Right atrium auricular region (tissue), 2 donors: Measurements from ENCODE around the gene DZIP1L. TPM values are rescaled to one million over a fixed set of nuclear protein-coding genes. Genes with fewer than 3 reads are reported as not detected.

Experiments used
- DNase-seq: peaks from one replicate; pipeline ENCODE4 v3.0.0-alpha.2; 2019; ENCODE audit warnings: low spot score
- H3K27ac ChIP-seq, 2 donors: fragments of 200-600 bp; sonication (generic); 1 replicate in 1 of 2; 2 replicates in 1 of 2; pipeline ENCODE4 v1.5.1; 2016 to 2019
- H3K27me3 ChIP-seq, 2 donors: fragments of 200-600 bp; sonication (generic); one replicate each; pipeline versions ENCODE4 v1.5.1 to v1.6.0; 2017 to 2019
- H3K36me3 ChIP-seq: fragments of 200-600 bp; sonication (generic); one replicate; pipeline ENCODE4 v1.5.1; 2016
- H3K4me1 ChIP-seq, 2 donors: fragments of 200-600 bp; sonication (generic); one replicate each; pipeline versions ENCODE4 v1.5.1 to v1.6.0; 2017 to 2019
- H3K4me3 ChIP-seq, 2 donors: fragments of 200-600 bp; sonication (generic); 1 replicate in 1 of 2; 2 replicates in 1 of 2; pipeline ENCODE4 v1.5.1; 2017 to 2019; ENCODE audit warnings: mild to moderate bottlenecking in 1 of 2, moderate library complexity in 1 of 2
- H3K9me3 ChIP-seq, 2 donors: fragments of 200-600 bp; sonication (generic); one replicate each; pipeline ENCODE4 v1.5.1; 2019
- CTCF ChIP-seq, 2 donors: fragments of 200-600 bp; sonication (generic); IDR thresholded peaks; one replicate each; pipeline ENCODE4 v1.5.1; 2019; ENCODE audit warnings: antibody characterized with exemption in 2 of 2
- total RNA-seq, 2 donors: library from RNA; depleted of rRNA; stranded (reverse); fragments of >200 nt; gene quantifications; one replicate each; pipeline ENCODE4 v1.1.0, GENCODE V29; 2016

DZIP1L gene
- total RNA-seq, 2 donors from 2014 or later = 4.0 to 4.6 TPM

GRCh38 chr3:138025553-138025952 is 89.9 kb downstream of the DZIP1L start:
- Histone ChIP-seq H3K27me3 (no peaks in the 10 kb centered on the region), H3K9me3 (no peaks in the 10 kb centered on the region), H3K27ac (no peak overlapping the region), H3K36me3 (no peaks in the 10 kb centered on the region), H3K4me1 (no peaks in the 10 kb centered on the region), H3K4me3 (no peak overlapping the region)
- TF ChIP-seq CTCF (IDR thresholded peaks at IDR 0.05) = no peak
- no peak for DNase-seq

GRCh38 chr3:138023754-138024153 is 91.7 kb downstream of the DZIP1L start:
- H3K27ac ChIP-seq = no peak overlapping the region

GRCh38 chr3:138019281-138020069 is 95.9 kb downstream of the DZIP1L start:
- no peak for DNase-seq
- Histone ChIP-seq H3K4me1 (no peaks in the 10 kb centered on the region), H3K27me3 (no peaks in the 10 kb centered on the region), H3K36me3 (no peaks in the 10 kb centered on the region), H3K27ac (no peak overlapping the region), H3K4me3 (no peak overlapping the region), H3K9me3 (no peaks in the 10 kb centered on the region)
- TF ChIP-seq CTCF (IDR thresholded peaks at IDR 0.05) = no peak

More at GRCh38 chr3:138023754-138024153, 91.7 kb downstream of the DZIP1L start:
- no peaks in the 10 kb centered on the region for H3K36me3 ChIP-seq
- H3K4me1 ChIP-seq = no peaks in the 10 kb centered on the region
- no peak overlapping the region for H3K4me3 ChIP-seq
- no peak for DNase-seq
- no peak for TF ChIP-seq CTCF (IDR thresholded peaks at IDR 0.05)
- no peaks in the 10 kb centered on the region for H3K9me3 ChIP-seq
- H3K27me3 ChIP-seq = no peaks in the 10 kb centered on the region

GRCh38 chr3:138016065-138016464 is 99.3 kb downstream of the DZIP1L start:
- DNase-seq = no peak
- Histone ChIP-seq H3K4me1 (no peaks in the 10 kb centered on the region), H3K27ac (no peak overlapping the region), H3K27me3 (no peaks in the 10 kb centered on the region), H3K4me3 (no peak overlapping the region), H3K9me3 (no peaks in the 10 kb centered on the region), H3K36me3 (no peaks in the 10 kb centered on the region)
- no peak for TF ChIP-seq CTCF (IDR thresholded peaks at IDR 0.05)

- no peak for TF ChIP-seq CTCF (IDR thresholded peaks at IDR 0.05)
- no peak overlapping the region for H3K4me3 ChIP-seq
- no peaks in the 10 kb centered on the region for H3K9me3 ChIP-seq
- no peaks in the 10 kb centered on the region for H3K36me3 ChIP-seq
- H3K27ac ChIP-seq = peak overlapping the region in 1 of 2 donors; percentile 64
- H3K4me1 ChIP-seq = peaks cover 0 to 7% of the 10 kb centered on the region in 2 donors
- no peaks in the 10 kb centered on the region for H3K27me3 ChIP-seq
- DNase-seq = no peak
Observed at GRCh38 chr3:138012526-138012925, 102.9 kb downstream of the DZIP1L start.

Other genes starting within 250 kb of the DZIP1L start
- 10 to 100 TPM in 1 of 2 donors, under 1 TPM in 1; 0.12 to 21.0 TPM for gene CLDN18, start 105.4 kb downstream of the DZIP1L start, total RNA-seq
- gene A4GNT, start 16.8 kb upstream of the DZIP1L start, total RNA-seq = not detected
- 1 to 10 TPM; 6.9 to 8.1 TPM for gene DBR1, start 59.3 kb upstream of the DZIP1L start, total RNA-seq
- 10 to 100 TPM; 28.6 to 33.8 TPM for gene ARMC8, start 71.7 kb upstream of the DZIP1L start, total RNA-seq
- not detected for gene NME9, start 214.2 kb upstream of the DZIP1L start, total RNA-seq
- 100 to 1,000 TPM; 174 to 288 TPM for gene MRAS, start 233.0 kb upstream of the DZIP1L start, total RNA-seq